Subcutaneous adipose tissue (tissue), 4 donors: ENCODE data around the gene ADAMTS17. TPM values are rescaled to one million over a fixed set of nuclear protein-coding genes. Genes with fewer than 3 reads are reported as not detected.

Experiments used
- total RNA-seq, 4 donors: library from RNA; depleted of rRNA; stranded (reverse); fragments of >200 nt; gene quantifications; one replicate each; pipeline ENCODE4 v1.1.0, GENCODE V29; 2016
- TF ChIP-seq, protein P1 (sequence below): fragments of 450-650 bp; IDR thresholded peaks from one replicate; pipeline ENCODE4 v1.5.1; 2016; ENCODE audit warnings: low read depth, mild to moderate bottlenecking, control low read depth, antibody characterized with exemption, moderate library complexity

Gene ADAMTS17
- total RNA-seq, 4 donors from 2014 or later: 0.49 to 5.3 (median 2.5) TPM

DNA sequence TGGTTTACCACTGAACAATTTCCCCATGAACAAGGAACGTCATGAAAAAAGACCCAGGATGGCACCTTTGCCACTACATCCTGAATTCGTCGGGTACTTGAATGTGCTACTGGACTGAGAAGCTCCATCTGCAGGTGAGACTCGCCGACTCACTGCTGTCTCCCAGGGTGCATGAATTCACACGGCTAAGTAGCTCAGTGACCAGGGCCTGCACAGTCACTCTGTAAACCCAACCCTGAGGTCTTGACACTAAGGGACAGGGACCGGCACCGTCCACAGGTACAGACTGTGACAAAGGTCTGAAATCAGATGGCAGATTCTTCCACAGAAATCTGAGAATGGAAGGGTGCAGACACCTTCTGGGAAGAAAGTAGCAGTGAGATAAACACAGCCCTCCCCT lies 187.4 kb downstream of the ADAMTS17 start:
- TF ChIP-seq, protein P1, sequence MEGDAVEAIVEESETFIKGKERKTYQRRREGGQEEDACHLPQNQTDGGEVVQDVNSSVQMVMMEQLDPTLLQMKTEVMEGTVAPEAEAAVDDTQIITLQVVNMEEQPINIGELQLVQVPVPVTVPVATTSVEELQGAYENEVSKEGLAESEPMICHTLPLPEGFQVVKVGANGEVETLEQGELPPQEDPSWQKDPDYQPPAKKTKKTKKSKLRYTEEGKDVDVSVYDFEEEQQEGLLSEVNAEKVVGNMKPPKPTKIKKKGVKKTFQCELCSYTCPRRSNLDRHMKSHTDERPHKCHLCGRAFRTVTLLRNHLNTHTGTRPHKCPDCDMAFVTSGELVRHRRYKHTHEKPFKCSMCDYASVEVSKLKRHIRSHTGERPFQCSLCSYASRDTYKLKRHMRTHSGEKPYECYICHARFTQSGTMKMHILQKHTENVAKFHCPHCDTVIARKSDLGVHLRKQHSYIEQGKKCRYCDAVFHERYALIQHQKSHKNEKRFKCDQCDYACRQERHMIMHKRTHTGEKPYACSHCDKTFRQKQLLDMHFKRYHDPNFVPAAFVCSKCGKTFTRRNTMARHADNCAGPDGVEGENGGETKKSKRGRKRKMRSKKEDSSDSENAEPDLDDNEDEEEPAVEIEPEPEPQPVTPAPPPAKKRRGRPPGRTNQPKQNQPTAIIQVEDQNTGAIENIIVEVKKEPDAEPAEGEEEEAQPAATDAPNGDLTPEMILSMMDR: no peak

DNA sequence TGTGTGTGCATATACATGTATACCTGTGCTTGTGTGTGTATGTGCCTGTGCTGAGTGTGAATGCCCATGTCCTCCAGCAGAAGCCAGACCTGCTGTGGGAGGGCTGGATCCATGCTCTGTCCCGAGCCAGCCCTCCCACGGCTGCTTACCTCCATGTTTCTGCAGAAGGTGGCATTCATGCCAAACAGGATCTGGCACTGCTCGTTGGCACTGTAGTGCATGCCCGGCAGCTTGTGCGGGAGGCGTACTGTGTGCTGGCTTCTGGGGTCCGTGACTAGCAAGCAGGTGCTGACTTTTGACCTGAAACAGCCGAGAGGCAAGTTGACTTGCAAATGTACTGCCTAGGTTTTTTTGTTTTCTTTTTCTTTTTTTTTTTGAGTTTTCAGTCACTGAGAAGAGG lies 189.3 kb downstream of the ADAMTS17 start:
- TF ChIP-seq, protein P1: no peak

DNA sequence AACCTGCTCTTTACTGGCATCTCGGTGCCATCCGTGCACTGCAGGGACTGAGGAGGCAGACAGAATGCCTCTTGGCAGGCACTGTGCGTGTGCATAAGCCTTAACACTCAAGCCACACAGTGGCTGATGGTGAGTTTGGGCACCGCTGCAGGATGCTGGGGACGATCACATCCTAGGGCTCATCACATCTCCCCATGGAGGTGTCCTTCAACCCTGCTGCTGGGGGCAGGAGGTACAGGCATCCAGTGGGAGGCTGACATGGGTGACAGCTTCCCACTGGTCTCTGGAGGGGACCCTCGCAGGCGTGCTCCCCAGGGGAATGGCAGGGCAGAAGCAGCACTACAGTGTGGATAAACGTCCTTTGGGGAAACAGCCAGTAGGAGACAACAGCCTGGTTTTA lies 190.9 kb downstream of the ADAMTS17 start:
- TF ChIP-seq, protein P1: no peak

DNA sequence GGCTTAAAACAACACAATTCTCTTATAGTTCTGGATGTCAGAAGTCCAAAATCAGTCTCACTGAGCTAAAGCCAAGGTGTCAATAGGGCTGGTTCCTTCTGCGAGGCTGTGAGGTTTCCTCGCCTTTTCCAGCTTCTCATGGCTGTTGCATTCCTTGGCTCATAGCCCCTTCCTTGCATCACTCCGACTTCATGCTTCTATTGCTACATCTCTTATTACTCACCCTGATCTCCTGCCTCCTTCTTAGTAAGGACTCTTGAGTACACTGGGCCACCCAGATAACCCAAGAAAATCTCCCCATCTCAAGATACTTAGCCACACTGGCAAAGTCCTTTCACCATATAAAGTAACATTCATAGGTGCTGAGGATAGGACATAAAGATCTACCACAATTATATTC lies 193.9 kb downstream of the ADAMTS17 start:
- TF ChIP-seq, protein P1: no peak

DNA sequence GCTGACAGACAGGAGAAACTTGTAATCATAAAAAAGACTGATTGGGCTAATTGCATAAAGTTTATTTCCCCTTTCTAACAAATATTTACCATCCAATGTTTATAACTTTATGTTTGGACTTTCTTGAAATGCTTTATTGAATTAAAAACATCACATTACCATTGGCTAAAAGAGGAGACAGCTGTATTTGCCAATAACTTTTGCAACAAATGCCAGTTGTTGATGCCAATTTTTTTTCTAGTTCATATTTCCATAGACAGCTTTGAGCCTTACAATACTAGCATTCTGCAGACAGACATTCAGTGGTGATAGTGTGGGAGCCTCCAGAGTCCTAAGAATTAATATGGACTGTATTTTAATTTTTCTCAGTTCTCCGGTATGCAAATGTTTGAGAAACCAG lies 198.4 kb downstream of the ADAMTS17 start:
- TF ChIP-seq, protein P1: no peak

DNA sequence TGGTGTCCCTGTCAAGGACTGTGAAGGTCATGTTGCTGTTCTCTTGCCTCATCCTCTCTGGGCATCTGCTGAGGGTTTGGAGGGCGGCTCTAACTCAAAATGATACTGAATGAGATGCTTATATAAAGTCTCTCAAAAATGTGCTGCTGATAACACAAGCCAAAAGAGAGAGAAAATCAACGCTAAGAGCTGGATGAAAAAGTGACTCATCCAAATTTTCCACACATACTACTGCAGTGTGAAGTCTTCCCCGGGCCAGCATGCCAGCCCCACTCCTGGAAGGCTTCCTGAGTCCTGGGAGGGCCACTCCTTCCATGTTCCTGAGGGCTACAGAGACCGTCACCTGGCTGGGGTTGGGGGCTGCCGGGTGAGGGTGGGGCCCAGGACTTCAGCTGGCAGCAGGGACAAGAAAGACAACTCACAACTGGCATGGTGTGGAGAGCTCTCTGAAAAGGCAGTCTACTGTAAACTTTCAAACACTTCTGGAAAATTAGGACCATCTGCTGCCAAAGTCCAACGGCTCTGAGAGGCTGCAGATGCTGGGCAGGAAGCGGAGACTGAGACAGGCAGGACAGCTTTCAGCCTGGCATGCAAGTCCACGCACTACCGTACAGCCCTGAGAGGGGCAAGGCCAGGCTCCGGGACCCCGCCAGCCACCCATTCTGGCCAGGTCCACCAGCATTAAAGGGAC lies 200.3 kb downstream of the ADAMTS17 start:
- TF ChIP-seq, protein P1: no peak

DNA sequence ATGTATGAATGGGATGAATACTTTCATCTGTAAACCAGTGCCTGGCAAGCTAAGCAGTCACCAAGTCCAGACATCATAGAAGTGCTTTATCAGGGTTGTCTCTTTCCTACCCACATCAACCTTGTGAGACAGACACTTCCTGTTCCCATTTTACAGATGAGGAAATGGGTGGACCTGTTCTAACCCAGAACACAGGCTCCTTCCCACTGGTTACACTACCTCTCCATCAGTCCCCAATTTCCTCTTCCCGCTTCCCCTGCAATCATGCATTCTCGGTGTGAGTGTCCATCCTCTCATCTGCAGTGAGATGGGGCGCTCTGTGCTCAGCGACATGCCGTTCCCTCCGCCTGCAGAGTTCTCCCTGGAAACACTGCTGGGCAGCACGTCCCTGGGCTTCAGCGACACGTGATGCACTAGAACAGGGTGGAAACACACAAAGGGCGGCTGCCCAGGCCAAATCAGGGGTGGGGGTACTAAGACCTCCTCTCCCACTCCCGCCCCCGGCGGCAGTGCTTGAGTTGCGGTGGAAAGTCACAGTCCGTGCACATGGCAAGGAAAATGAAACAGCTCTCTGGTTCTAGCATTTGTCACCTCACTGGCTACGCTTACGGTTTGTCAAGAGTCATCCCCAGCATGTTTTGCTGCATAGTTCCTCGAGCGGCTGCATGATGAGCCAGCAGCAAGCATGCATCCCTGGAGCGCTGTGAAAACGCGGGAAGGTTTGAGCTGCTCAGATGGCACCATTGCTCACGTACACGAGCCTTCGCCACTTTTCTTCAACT lies 201.1 kb downstream of the ADAMTS17 start:
- TF ChIP-seq, protein P1: no peak
